HCT116 (cell line): ENCODE measurements around the gene KNOP1.

ENCODE experiments used
- EZH2 ChIP-seq: fragments of 200-600 bp; sonication (generic); IDR thresholded peaks from 2 replicates; pipeline ENCODE4 v1.6.1; 2017; ENCODE audit warnings: antibody characterized with exemption, mixed run types
- EZH2phosphoT487 ChIP-seq: fragments of 200-600 bp; IDR thresholded peaks from 2 replicates; pipeline ENCODE4 v1.6.1; 2018; ENCODE audit warnings: antibody characterized with exemption, borderline replicate concordance
- POLR2A ChIP-seq: IDR thresholded peaks from 2 replicates; pipeline ENCODE4 v1.7.0; 2011; ENCODE audit warnings: borderline replicate concordance; ENCODE audit not compliant: insufficient read depth, insufficient read length; ENCODE audit errors: extremely low read depth
- POLR2AphosphoS5 ChIP-seq: IDR thresholded peaks from 2 replicates; pipeline ENCODE4 v1.6.1; 2011; ENCODE audit warnings: mild to moderate bottlenecking, low read depth, low read length, moderate library complexity
- RAD21 ChIP-seq: IDR thresholded peaks from 2 replicates; pipeline ENCODE4 v1.6.1; 2012; ENCODE audit warnings: low read depth, mild to moderate bottlenecking
- SIN3A ChIP-seq: IDR thresholded peaks from 2 replicates; pipeline ENCODE4 v1.6.1; 2012; ENCODE audit warnings: low read depth
- SP1 ChIP-seq: IDR thresholded peaks from 2 replicates; pipeline ENCODE4 v1.6.1; 2012; ENCODE audit warnings: low read depth
- TCF7L2 ChIP-seq: IDR thresholded peaks from 2 replicates; pipeline ENCODE4 v1.7.0; 2011; ENCODE audit warnings: borderline replicate concordance, inconsistent platforms; ENCODE audit not compliant: insufficient read depth, insufficient read length; ENCODE audit errors: extremely low read depth
- TF ChIP-seq, protein P1 (sequence below), 3 experiments: fragments of 200-600 bp in 1 of 3; sonication (generic) in 1 of 3; IDR thresholded peaks in 2 of 3; conservative IDR thresholded peaks in 1 of 3; 2 replicates each; pipeline ENCODE4 v1.5.1; 2012 to 2017; ENCODE audit warnings: low read depth in 2 of 3, low read length in 2 of 3, antibody characterized with exemption in 1 of 3, borderline replicate concordance in 1 of 3, control low read depth in 1 of 3, mild to moderate bottlenecking in 1 of 3, mixed read lengths in 1 of 3, mixed run types in 1 of 3, moderate library complexity in 1 of 3; ENCODE audit not compliant: insufficient read depth in 1 of 3
- TF ChIP-seq, protein P2 (sequence below): IDR thresholded peaks from 2 replicates; pipeline ENCODE4 v1.6.1; 2012; ENCODE audit warnings: low read depth

DNA sequence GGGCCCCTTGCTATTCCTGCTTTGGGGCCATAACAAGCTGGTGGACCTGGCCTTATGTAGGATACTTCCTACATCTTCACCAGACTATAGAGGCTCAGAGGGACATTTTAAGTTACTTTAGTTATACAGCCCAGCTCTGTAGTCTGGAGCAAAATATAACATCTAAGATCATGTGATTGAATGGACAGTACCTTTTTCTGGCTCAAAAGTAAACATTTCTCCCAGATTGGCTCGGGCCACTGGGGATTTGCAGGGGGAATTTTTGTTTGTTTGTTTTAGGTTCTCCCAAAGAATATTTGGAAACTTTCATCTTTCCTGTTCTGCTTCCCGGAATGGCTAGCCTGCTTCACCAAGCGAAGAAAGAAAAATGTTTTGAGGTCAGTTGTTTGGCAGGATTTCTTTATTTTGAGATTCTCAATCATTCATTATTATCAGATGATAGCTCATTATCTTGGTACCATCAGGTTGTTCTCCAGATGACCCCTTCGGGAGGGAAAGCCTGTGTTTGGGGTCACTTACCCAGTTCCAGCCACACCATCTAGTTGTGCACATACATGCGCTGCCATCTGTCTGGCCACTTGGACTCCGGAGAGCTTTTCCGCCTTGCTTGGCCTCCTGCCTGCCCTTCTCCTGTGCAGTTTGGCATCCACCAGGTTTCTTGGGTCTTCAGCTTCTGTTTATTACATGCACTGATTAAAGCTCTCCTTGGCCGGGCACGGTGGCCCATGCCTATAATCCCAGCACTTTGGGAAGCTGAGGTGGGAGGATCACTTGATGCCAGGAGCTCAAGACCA, 17.2 kb upstream of the KNOP1 start:
- TF ChIP-seq, protein P1, sequence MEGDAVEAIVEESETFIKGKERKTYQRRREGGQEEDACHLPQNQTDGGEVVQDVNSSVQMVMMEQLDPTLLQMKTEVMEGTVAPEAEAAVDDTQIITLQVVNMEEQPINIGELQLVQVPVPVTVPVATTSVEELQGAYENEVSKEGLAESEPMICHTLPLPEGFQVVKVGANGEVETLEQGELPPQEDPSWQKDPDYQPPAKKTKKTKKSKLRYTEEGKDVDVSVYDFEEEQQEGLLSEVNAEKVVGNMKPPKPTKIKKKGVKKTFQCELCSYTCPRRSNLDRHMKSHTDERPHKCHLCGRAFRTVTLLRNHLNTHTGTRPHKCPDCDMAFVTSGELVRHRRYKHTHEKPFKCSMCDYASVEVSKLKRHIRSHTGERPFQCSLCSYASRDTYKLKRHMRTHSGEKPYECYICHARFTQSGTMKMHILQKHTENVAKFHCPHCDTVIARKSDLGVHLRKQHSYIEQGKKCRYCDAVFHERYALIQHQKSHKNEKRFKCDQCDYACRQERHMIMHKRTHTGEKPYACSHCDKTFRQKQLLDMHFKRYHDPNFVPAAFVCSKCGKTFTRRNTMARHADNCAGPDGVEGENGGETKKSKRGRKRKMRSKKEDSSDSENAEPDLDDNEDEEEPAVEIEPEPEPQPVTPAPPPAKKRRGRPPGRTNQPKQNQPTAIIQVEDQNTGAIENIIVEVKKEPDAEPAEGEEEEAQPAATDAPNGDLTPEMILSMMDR (IDR thresholded peaks at IDR 0.05 in 2 of 3, conservative IDR thresholded peaks at IDR 0.05 in 1 of 3; ENCODE audit: borderline replicate concordance in 1 of 3, insufficient read depth in 1 of 3, low read depth in 2 of 3, low read length in 2 of 3): no peak
- no peak for TF ChIP-seq EZH2
- no peak for TF ChIP-seq SP1
- no peak for TF ChIP-seq POLR2AphosphoS5
- no peak for TF ChIP-seq POLR2A
- TF ChIP-seq, protein P2, sequence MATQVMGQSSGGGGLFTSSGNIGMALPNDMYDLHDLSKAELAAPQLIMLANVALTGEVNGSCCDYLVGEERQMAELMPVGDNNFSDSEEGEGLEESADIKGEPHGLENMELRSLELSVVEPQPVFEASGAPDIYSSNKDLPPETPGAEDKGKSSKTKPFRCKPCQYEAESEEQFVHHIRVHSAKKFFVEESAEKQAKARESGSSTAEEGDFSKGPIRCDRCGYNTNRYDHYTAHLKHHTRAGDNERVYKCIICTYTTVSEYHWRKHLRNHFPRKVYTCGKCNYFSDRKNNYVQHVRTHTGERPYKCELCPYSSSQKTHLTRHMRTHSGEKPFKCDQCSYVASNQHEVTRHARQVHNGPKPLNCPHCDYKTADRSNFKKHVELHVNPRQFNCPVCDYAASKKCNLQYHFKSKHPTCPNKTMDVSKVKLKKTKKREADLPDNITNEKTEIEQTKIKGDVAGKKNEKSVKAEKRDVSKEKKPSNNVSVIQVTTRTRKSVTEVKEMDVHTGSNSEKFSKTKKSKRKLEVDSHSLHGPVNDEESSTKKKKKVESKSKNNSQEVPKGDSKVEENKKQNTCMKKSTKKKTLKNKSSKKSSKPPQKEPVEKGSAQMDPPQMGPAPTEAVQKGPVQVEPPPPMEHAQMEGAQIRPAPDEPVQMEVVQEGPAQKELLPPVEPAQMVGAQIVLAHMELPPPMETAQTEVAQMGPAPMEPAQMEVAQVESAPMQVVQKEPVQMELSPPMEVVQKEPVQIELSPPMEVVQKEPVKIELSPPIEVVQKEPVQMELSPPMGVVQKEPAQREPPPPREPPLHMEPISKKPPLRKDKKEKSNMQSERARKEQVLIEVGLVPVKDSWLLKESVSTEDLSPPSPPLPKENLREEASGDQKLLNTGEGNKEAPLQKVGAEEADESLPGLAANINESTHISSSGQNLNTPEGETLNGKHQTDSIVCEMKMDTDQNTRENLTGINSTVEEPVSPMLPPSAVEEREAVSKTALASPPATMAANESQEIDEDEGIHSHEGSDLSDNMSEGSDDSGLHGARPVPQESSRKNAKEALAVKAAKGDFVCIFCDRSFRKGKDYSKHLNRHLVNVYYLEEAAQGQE: no peak
- no peak for TF ChIP-seq EZH2phosphoT487
- no peak for TF ChIP-seq TCF7L2
- TF ChIP-seq SIN3A: no peak
- no peak for TF ChIP-seq RAD21
